HG02852 (cell line): ENCODE measurements around the gene ABHD12B.

ENCODE experiments used
- ATAC-seq: cut with Tn5 transposase; IDR thresholded peaks from one replicate; pipeline ENCODE4 v1.9.1; 2021; ENCODE audit warnings: mild to moderate bottlenecking, moderate library complexity; ENCODE audit not compliant: unreplicated experiment

ABHD12B gene, protein sequence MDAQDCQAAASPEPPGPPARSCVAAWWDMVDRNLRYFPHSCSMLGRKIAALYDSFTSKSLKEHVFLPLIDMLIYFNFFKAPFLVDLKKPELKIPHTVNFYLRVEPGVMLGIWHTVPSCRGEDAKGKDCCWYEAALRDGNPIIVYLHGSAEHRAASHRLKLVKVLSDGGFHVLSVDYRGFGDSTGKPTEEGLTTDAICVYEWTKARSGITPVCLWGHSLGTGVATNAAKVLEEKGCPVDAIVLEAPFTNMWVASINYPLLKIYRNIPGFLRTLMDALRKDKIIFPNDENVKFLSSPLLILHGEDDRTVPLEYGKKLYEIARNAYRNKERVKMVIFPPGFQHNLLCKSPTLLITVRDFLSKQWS

DNA sequence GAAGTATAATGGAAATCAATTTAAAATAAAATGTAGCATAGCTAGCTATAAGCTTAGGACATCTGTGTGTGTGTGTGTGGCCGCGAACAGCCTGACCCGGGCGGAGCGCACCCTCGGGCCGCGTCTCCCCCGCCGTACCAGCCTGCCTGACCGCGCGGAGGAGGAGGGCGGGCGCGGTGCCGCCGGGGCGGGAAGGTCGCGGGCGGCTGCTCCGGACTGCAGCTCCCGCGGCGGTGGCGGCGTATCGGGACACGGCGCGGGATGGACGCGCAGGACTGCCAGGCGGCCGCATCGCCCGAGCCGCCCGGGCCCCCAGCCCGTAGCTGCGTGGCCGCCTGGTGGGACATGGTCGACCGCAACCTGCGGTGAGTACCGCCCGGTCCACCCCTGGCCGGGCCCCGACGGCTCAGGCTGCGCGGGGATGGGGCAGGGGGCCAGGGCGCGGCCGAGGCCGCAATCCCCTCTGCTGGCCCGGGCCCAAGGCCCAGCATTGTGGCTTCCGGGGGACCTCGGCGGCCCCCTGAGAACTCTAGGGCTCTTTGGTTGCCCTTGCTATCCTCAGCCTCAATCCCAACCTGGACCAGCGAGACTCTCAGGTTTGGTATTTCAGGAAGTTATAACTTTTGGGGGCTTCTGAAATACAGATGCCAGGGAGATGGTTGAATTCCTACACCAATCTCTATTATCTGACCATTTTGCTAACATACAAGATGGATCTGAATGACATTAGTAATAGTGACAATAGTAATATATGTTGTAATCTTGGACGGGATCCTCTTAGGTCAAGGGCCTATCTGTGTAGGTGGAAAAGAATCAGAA lies at the start of gene ABHD12B:
Gene ABHD12B, plus strand, starts transcription at position 140 of the 819 bp plus-strand sequence. Its CDS starts 122 bp downstream, at position 262.
- ATAC-seq = no peak

GRCh38 chr14:50822501-50823042 lies 49.3 kb upstream of the ABHD12B start:
- ATAC-seq = peak; percentile 27

DNA sequence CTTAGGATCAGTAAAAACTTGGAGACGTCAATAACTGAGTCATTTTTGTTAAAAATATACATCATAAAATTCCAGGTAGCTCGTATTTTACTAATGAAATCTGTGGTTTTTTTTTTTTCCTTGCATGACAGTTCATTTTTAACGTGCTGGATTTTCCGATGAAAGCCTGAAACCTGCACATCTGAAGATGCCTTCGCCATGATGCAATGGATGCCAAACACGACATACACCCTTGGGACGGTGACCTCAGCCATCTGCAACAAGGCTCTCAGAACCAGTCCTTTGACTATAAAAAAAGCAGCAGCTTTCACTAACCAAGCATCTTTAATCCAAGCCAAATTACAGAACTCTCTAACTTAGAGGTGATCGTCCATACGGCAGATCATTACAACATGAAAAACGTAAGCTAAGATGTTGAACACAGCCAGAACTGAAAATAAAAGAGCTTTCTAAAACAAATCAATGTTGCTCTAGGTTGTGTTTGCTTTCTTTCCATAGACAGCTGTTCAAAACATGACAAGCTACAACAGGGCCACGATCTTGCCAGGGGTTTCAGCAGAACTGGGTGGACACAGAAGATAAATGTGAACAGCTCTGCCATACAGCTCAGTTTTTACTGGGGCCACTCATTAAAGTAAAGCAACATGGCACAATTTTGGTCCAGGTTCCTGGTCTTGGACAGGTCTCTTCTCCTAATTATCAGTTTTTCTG lies 48.6 kb upstream of the ABHD12B start:
- ATAC-seq = peak; percentile 12

DNA sequence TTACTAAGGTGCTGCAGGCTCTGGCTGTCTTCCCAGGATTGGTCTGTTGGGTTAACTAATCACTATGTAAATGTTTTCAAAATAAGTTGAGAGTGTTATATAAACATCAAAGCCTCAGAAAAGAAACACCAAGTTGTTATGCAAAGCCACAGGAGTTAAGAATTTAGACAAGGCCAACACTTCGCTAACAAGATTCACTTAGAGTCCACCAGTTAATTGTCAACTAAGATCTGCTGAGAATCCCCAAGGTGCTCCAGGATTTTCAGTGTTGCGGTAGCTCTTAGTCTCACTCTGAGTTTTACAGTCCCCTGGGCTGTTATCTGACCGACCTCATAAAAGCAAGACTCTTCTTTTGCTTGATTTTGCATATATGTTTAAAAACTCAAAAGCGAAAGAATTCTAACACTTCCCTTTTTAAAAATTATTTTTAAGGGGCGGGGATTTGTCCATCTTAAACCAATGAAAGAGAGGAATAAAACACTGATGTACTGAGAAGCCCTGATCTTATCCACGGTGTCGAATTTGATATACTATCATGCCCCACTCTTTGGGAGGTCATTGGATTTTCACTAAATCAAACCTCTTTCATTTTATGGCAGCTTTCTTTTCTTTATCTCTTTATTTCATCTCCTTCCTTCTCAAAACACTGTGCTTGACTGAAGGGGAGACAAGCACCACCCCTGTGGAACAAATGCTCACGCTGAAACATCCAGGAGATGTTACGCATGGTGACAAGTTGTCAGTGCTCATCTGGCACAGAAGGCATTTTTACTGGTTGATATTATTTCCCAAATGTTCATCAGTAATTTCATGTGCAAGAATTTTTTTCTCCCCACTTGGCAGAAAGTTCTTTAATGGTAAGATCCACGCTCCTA lies 47.9 kb upstream of the ABHD12B start:
- ATAC-seq = peak; percentile 70

DNA sequence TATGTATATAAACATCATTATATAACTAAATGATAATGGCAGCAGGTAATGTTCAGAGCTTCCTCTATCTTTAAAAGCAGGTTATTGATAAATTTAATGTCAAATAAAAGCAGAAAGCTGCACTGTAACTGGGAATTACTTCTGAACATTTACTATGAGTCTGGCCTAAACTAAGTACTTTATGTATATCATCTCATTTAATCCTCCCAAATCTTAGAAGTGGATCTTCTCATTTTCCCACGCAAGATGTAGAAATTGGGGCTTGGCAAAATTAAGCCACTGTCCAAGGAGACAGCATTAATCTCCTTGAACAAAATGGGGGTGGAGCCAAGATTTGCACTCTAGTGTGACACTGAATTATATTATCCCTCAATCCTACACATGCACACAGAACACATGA lies 46.5 kb upstream of the ABHD12B start:
- ATAC-seq = no peak

DNA sequence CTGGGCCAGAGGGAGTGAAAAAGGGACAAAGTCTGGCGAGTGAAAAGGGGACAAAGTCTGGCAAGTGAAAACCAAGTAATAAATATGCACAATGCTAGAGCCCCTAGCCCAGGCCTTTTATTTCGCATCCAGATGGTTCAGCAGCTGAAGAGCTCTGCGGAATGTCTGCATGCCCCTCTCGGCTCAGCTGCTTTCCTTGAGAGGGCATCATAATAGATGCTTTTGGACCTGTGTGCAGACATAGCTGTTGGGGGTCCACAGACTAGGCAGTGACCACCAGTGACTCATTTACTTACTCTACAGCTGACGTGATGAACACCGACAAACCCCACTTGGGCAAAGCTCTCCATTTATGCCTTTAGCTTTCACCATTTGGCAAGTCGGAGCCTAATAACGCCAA lies 45.2 kb upstream of the ABHD12B start:
- ATAC-seq = no peak

- ATAC-seq = no peak
Measured at GRCh38 chr14:50828721-50829488, 42.9 kb upstream of the ABHD12B start.

GRCh38 chr14:50829489-50830043 lies 42.3 kb upstream of the ABHD12B start:
- ATAC-seq = no peak

DNA sequence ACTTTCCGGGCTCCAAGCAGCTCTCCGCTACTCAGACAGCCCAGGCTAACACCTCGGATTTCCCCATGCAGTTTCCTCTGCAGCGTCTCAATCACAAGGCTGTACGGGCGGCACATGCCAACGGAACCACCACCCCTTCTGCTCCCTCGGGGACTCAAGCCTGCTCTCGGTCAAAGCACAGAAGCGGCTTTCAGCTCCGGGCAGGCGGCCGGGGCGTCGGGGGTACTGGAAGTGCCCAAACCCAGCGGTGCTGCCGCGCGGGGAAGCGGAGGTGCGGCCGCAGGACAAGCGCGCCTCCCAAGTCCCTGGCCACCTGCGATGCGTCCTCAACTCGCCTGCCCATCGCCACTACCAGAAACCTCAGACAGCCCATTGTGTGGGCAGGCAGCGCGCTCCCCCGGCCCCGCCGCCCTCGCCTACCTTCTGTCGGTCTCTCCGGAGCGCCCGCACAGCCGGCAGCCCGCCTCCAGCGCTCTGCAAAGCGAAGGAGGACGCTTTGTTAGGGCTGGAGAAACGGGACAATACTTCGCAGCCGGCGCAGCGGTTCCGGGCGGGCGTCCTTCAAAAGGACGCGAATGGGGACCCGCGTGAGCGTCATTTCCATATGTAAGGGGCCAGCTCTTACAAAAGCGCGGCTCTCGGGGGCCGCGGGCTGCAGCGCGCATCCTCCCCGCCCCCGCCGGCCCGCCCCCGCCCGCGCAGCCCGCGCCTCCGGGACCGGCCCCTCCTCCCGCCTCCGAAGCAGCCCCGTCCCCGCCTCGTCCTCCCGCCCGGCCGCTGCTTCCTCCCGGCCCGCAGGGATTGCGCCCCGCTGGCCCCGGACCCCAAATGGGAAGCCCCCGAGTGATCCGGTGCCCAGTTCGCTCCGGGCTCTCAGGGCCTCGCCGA lies 41.6 kb upstream of the ABHD12B start:
- ATAC-seq = peak; percentile 46

- ATAC-seq = peak; percentile 79
Measured at GRCh38 chr14:50830932-50831725, 40.7 kb upstream of the ABHD12B start, which contains the start of gene NIN. TSS of gene NIN (minus strand) at chr14:50831162. CDS start at chr14:50822056, 9,106 bp downstream.

DNA sequence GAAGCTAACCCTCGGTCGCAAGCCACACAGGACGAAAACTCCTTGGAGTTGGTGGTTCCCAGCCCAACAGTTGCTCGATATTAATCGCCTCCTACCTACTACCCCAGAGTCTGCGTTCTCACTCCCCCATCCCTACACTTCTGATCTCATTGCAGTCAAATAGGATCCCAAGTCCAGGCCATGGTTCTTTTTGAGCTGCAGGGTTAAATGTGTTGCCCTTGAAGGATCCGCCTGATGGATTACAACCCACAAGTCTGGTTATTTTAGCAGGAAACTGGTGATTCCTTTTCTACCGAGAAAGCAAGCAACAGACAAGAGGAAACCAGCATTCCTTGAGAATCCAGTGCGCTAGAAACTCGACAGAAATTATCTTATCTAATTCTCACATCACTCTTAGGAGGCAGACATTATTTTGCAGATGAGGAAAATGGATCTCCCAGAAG lies 40.1 kb upstream of the ABHD12B start:
- ATAC-seq = no peak

DNA sequence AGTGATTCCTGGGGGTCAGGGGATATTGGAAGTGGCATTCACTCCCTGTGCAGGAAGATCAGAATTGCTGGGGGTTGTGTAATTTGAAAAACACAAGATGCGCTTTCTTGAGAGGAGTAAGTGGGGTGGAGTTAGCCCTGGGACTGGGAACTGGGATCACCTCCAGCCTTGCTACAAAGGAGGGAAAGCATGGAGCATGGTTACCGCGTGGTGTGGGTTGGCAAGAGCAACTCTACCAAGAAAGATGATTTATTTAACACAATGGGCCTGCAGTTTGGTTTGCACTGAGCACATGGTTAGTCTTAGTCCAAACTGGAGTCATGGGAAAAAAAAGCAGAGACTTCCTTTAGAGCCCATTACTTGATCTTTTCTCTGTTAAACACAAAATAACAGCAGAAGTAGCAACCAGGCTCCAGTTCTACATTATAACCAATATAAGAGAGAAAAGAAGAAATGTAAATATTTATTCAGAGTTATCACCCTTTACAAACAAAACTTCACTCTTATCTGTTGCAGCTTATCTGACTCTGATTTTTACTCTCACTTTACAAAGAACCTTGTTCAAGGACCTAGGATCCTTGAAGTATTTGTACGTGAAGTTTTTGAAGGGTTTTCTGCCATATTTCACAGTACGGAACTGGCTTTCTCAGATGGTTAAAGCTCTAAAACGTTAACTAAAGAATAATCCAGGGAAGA lies 38.8 kb upstream of the ABHD12B start:
- ATAC-seq = no peak

DNA sequence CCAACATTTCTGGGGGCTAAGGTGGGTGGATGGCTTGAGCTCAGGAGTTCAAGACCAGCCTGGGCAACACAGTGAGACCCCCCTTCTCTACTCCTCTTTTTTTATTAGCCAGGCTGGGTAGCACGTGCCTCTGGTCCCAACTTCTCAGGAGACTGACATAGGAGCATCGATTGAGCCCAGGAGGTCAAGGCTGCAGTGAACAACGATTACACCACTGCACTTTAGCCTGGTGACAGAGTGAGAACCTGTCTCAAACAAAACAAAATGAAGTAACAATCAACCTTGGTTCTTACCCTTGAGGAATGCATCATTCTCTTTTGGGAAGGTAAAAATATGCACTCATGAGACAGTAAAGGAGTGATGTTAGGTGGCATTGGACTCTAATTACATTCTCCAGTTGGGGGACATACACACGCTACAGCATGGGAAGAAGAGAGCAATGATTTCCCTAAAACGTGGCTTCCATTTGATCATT lies 37.0 kb upstream of the ABHD12B start:
- no peak for ATAC-seq

DNA sequence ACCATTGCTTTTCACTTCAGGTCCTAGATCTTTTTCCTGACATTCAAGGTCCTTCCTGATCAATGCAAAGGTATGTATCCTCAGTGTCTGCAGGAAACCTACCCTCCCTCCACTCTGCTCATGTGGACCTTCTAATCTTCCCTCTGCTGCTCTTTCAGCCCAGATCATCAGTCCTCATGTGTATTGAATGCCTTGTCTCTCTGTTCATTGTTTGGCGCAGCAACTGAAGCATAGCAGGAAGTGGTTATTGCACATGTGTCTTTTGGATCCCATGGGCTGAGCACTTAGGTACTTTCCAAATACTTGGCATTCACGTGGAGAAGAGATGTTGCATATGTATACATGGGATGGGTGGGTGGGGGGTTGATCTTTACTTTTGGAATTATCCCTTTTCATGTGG lies 36.6 kb upstream of the ABHD12B start:
- ATAC-seq = peak; percentile 30

GRCh38 chr14:50836515-50836914 lies 35.3 kb upstream of the ABHD12B start:
- no peak for ATAC-seq

DNA sequence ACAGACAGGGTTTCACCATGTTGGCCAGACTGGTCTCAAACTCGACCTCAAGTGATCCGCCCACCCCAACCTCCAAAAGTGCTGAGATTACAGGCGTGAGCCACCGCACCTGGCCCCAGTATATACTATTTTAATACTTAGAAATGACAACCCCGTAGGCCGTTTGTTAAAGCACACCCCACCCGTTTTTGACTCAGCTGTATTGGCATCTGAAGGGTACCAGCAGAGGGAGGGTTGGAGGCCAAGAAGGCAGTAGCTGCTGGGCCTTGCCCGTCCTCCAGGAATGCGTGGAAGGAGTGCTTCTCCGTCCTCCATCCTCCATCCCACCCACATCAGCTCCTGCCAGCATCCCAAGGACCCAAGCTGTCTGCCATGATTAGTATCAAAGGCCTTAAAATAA lies 34.6 kb upstream of the ABHD12B start:
- ATAC-seq = no peak
